Endothelial cell (in vitro differentiated cells): ENCODE measurements around the gene MED25. TPM values are rescaled to one million over a fixed set of nuclear protein-coding genes. Genes with fewer than 3 reads are reported as not detected.

ENCODE experiments used
- DNase-seq: peaks from one replicate; pipeline ENCODE4 v3.0.0; 2021; ENCODE audit warnings: low spot score
- H3K27ac Mint-ChIP-seq: one replicate; pipeline ENCODE4 v1.8.0; 2021; ENCODE audit warnings: mixed read lengths, inconsistent platforms; ENCODE audit not compliant: unreplicated experiment
- H3K27me3 Mint-ChIP-seq: one replicate; pipeline ENCODE4 v1.8.0; 2021; ENCODE audit warnings: mild to moderate bottlenecking, moderate library complexity, mixed read lengths, inconsistent platforms; ENCODE audit not compliant: unreplicated experiment
- H3K36me3 Mint-ChIP-seq: one replicate; pipeline ENCODE4 v1.8.0; 2021; ENCODE audit warnings: mild to moderate bottlenecking, low read depth, mixed read lengths, inconsistent platforms; ENCODE audit not compliant: unreplicated experiment
- H3K4me1 Mint-ChIP-seq: one replicate; pipeline ENCODE4 v1.8.0; 2021; ENCODE audit warnings: mild to moderate bottlenecking, mixed read lengths, inconsistent platforms; ENCODE audit not compliant: unreplicated experiment
- H3K4me3 Mint-ChIP-seq: one replicate; pipeline ENCODE4 v1.8.0; 2021; ENCODE audit warnings: mild to moderate bottlenecking, mixed read lengths, inconsistent platforms; ENCODE audit not compliant: unreplicated experiment
- H3K9me3 Mint-ChIP-seq: one replicate; pipeline ENCODE4 v1.8.0; 2021; ENCODE audit warnings: mixed read lengths, inconsistent platforms; ENCODE audit not compliant: unreplicated experiment
- CTCF ChIP-seq: fragments of 200-600 bp; sonication (generic); IDR thresholded peaks from one replicate; pipeline ENCODE4 v1.5.0; 2021; ENCODE audit warnings: antibody characterized with exemption; ENCODE audit not compliant: unreplicated experiment
- total RNA-seq: library from RNA; stranded (reverse); fragmentation: NEBNext Ultra II Directional; extraction: Animal tissue kit (Norgen Biotek cat#: 25700); gene quantifications from one replicate; pipeline ENCODE4 v1.2.1, GENCODE V29; 2021; ENCODE audit not compliant: unreplicated experiment

Gene MED25
- total RNA-seq, 1 donor from 2014 or later: 117 TPM

- peak overlapping the region; percentile 80 for H3K27ac Mint-ChIP-seq
- peaks cover 36% of the 10 kb centered on the region for H3K27me3 Mint-ChIP-seq
- H3K36me3 Mint-ChIP-seq: peaks cover 36% of the 10 kb centered on the region
- no peak for DNase-seq
- no peaks in the 10 kb centered on the region for H3K9me3 Mint-ChIP-seq
- peaks cover 19% of the 10 kb centered on the region for H3K4me1 Mint-ChIP-seq
- H3K4me3 Mint-ChIP-seq: peak overlapping the region; percentile 85
- TF ChIP-seq CTCF: no peak
Observed at GRCh38 chr19:49863254-49863934, 45.3 kb downstream of the MED25 start.

GRCh38 chr19:49863935-49864320 lies 45.8 kb downstream of the MED25 start:
- no peak for DNase-seq
- H3K36me3 Mint-ChIP-seq: peaks cover 32% of the 10 kb centered on the region
- H3K4me3 Mint-ChIP-seq: no peak overlapping the region
- H3K4me1 Mint-ChIP-seq: peaks cover 19% of the 10 kb centered on the region
- TF ChIP-seq CTCF: no peak
- H3K27ac Mint-ChIP-seq: no peak overlapping the region
- no peaks in the 10 kb centered on the region for H3K9me3 Mint-ChIP-seq
- peaks cover 35% of the 10 kb centered on the region for H3K27me3 Mint-ChIP-seq

GRCh38 chr19:49864890-49865289 lies 46.8 kb downstream of the MED25 start:
- H3K36me3 Mint-ChIP-seq: peaks cover 30% of the 10 kb centered on the region
- no peak for TF ChIP-seq CTCF
- peaks cover 31% of the 10 kb centered on the region for H3K27me3 Mint-ChIP-seq
- H3K9me3 Mint-ChIP-seq: no peaks in the 10 kb centered on the region
- no peak for DNase-seq
- peak overlapping the region; percentile 13 for H3K27ac Mint-ChIP-seq
- H3K4me1 Mint-ChIP-seq: peaks cover 19% of the 10 kb centered on the region
- H3K4me3 Mint-ChIP-seq: peak overlapping the region; percentile 62

- peak within 1 kb of the TSS; percentile 97 for H3K27ac Mint-ChIP-seq
- H3K36me3 Mint-ChIP-seq: peaks cover 34% of the 10 kb centered on the region
- no peak for TF ChIP-seq CTCF
- no peaks in the 10 kb centered on the region for H3K9me3 Mint-ChIP-seq
- peaks cover 36% of the 10 kb centered on the region for H3K27me3 Mint-ChIP-seq
- DNase-seq: peak; percentile 91
- H3K4me3 Mint-ChIP-seq: peak within 1 kb of the TSS; percentile 97
- H3K4me1 Mint-ChIP-seq: peaks cover 28% of the 10 kb centered on the region
Observed at GRCh38 chr19:49866933-49867782, 49.1 kb downstream of the MED25 start, which contains the start of gene PNKP. Gene PNKP, minus strand, starts transcription at chr19:49867576. Its CDS starts 372 bp downstream, at chr19:49867204.

- no peak for DNase-seq
- Mint-ChIP-seq H3K27ac (no peak overlapping the region), H3K4me3 (no peak overlapping the region), H3K4me1 (peaks cover 27% of the 10 kb centered on the region), H3K36me3 (peaks cover 28% of the 10 kb centered on the region), H3K9me3 (no peaks in the 10 kb centered on the region), H3K27me3 (peaks cover 35% of the 10 kb centered on the region)
- TF ChIP-seq CTCF: no peak
Observed at GRCh38 chr19:49869009-49869483, 51.0 kb downstream of the MED25 start.
